Muscle layer of duodenum (tissue), 2 donors: ENCODE measurements around the gene NKAIN2.

ENCODE experiments used
- H3K27ac ChIP-seq: one replicate; pipeline ENCODE4 v1.7.0; 2013; ENCODE audit warnings: mild to moderate bottlenecking, low read length
- H3K27me3 ChIP-seq: one replicate; pipeline ENCODE4 v1.7.0; 2013; ENCODE audit warnings: low read depth, mild to moderate bottlenecking, control low read depth, low read length
- H3K36me3 ChIP-seq, 2 donors: one replicate each; pipeline ENCODE4 v1.7.0; 2013; ENCODE audit warnings: low read length in 2 of 2, control low read depth in 1 of 2, mild to moderate bottlenecking in 1 of 2; ENCODE audit not compliant: insufficient read depth in 2 of 2, control insufficient read depth in 1 of 2
- H3K4me1 ChIP-seq, 2 donors: one replicate each; pipeline ENCODE4 v1.7.0; 2013; ENCODE audit warnings: low read length in 2 of 2, mild to moderate bottlenecking in 2 of 2, control low read depth in 1 of 2, moderate library complexity in 1 of 2; ENCODE audit not compliant: insufficient read depth in 2 of 2, control insufficient read depth in 1 of 2
- H3K4me3 ChIP-seq, 2 donors: one replicate each; pipeline ENCODE4 v1.7.0; 2013; ENCODE audit warnings: low read length in 2 of 2, low read depth in 1 of 2, mild to moderate bottlenecking in 1 of 2
- H3K9me3 ChIP-seq, 2 donors: one replicate each; pipeline ENCODE4 v1.7.0; 2013; ENCODE audit warnings: low read length in 2 of 2, control low read depth in 1 of 2, mild to moderate bottlenecking in 1 of 2; ENCODE audit not compliant: control insufficient read depth in 1 of 2
- donor health status: healthy.

The NKAIN2 gene

GRCh38 chr6:124420116-124420840 is 616.6 kb downstream of the NKAIN2 start:
- H3K4me3 ChIP-seq = no peak overlapping the region
- no peaks in the 10 kb centered on the region for H3K4me1 ChIP-seq
- H3K27me3 ChIP-seq = no peaks in the 10 kb centered on the region
- H3K27ac ChIP-seq = no peak overlapping the region
- H3K36me3 ChIP-seq = no peaks in the 10 kb centered on the region
- H3K9me3 ChIP-seq = no peaks in the 10 kb centered on the region

- no peak overlapping the region for H3K27ac ChIP-seq
- no peak overlapping the region for H3K4me3 ChIP-seq
- H3K9me3 ChIP-seq = no peaks in the 10 kb centered on the region
- H3K36me3 ChIP-seq = no peaks in the 10 kb centered on the region
- no peaks in the 10 kb centered on the region for H3K27me3 ChIP-seq
- no peaks in the 10 kb centered on the region for H3K4me1 ChIP-seq
Measured at GRCh38 chr6:124423621-124424020, 620.0 kb downstream of the NKAIN2 start.

- no peaks in the 10 kb centered on the region for H3K9me3 ChIP-seq
- no peaks in the 10 kb centered on the region for H3K4me1 ChIP-seq
- H3K27me3 ChIP-seq = no peaks in the 10 kb centered on the region
- no peaks in the 10 kb centered on the region for H3K36me3 ChIP-seq
- no peak overlapping the region for H3K4me3 ChIP-seq
- H3K27ac ChIP-seq = no peak overlapping the region
Measured at GRCh38 chr6:124430740-124431318, 627.2 kb downstream of the NKAIN2 start.

- Histone ChIP-seq H3K27ac (no peak overlapping the region), H3K9me3 (no peaks in the 10 kb centered on the region), H3K36me3 (no peaks in the 10 kb centered on the region), H3K27me3 (no peaks in the 10 kb centered on the region), H3K4me3 (no peak overlapping the region), H3K4me1 (no peaks in the 10 kb centered on the region)
Measured at GRCh38 chr6:124432620-124433019, 629.0 kb downstream of the NKAIN2 start.

- H3K9me3 ChIP-seq = no peaks in the 10 kb centered on the region
- H3K27ac ChIP-seq = no peak overlapping the region
- no peaks in the 10 kb centered on the region for H3K27me3 ChIP-seq
- H3K4me3 ChIP-seq = no peak overlapping the region
- no peaks in the 10 kb centered on the region for H3K4me1 ChIP-seq
- H3K36me3 ChIP-seq = no peaks in the 10 kb centered on the region
Measured at GRCh38 chr6:124433387-124434160, 629.9 kb downstream of the NKAIN2 start.

- H3K4me3 ChIP-seq = no peak overlapping the region
- no peaks in the 10 kb centered on the region for H3K4me1 ChIP-seq
- H3K27me3 ChIP-seq = no peaks in the 10 kb centered on the region
- no peaks in the 10 kb centered on the region for H3K36me3 ChIP-seq
- no peak overlapping the region for H3K27ac ChIP-seq
- H3K9me3 ChIP-seq = no peaks in the 10 kb centered on the region
Measured at GRCh38 chr6:124434421-124434820, 630.8 kb downstream of the NKAIN2 start.

GRCh38 chr6:124436803-124437202 is 633.1 kb downstream of the NKAIN2 start:
- no peaks in the 10 kb centered on the region for H3K9me3 ChIP-seq
- no peaks in the 10 kb centered on the region for H3K4me1 ChIP-seq
- H3K4me3 ChIP-seq = no peak overlapping the region
- H3K27ac ChIP-seq = no peak overlapping the region
- no peaks in the 10 kb centered on the region for H3K27me3 ChIP-seq
- H3K36me3 ChIP-seq = no peaks in the 10 kb centered on the region

- Histone ChIP-seq H3K27ac (no peak overlapping the region), H3K4me1 (no peaks in the 10 kb centered on the region), H3K36me3 (no peaks in the 10 kb centered on the region), H3K4me3 (no peak overlapping the region), H3K9me3 (no peaks in the 10 kb centered on the region), H3K27me3 (no peaks in the 10 kb centered on the region)
Measured at GRCh38 chr6:124438546-124439065, 634.9 kb downstream of the NKAIN2 start.

GRCh38 chr6:124441450-124441849 is 637.8 kb downstream of the NKAIN2 start:
- Histone ChIP-seq H3K4me3 (no peak overlapping the region), H3K36me3 (no peaks in the 10 kb centered on the region), H3K4me1 (no peaks in the 10 kb centered on the region), H3K9me3 (no peaks in the 10 kb centered on the region), H3K27ac (no peak overlapping the region), H3K27me3 (no peaks in the 10 kb centered on the region)

- no peaks in the 10 kb centered on the region for H3K9me3 ChIP-seq
- no peaks in the 10 kb centered on the region for H3K4me1 ChIP-seq
- no peaks in the 10 kb centered on the region for H3K27me3 ChIP-seq
- no peak overlapping the region for H3K4me3 ChIP-seq
- no peaks in the 10 kb centered on the region for H3K36me3 ChIP-seq
- H3K27ac ChIP-seq = no peak overlapping the region
Measured at GRCh38 chr6:124443541-124443940, 639.9 kb downstream of the NKAIN2 start.

- H3K27ac ChIP-seq = no peak overlapping the region
- H3K36me3 ChIP-seq = no peaks in the 10 kb centered on the region
- H3K4me1 ChIP-seq = no peaks in the 10 kb centered on the region
- no peaks in the 10 kb centered on the region for H3K27me3 ChIP-seq
- no peaks in the 10 kb centered on the region for H3K9me3 ChIP-seq
- H3K4me3 ChIP-seq = no peak overlapping the region
Measured at GRCh38 chr6:124445581-124445980, 641.9 kb downstream of the NKAIN2 start.
